HEK293T (cell line): ENCODE measurements around the gene TJP2.
"Not testable (repeated sequence)": the region's sequence is repeated elsewhere in the genome, so short reads cannot be mapped to it uniquely, and the experiment has no call there.

Source experiments
- CTCF ChIA-PET: fragments of 350-600 bp; formaldehyde crosslinking; extraction: SDS; loops from one replicate; lab custom pipeline; 2021; ENCODE audit warnings: antibody characterized with exemption, inconsistent platforms; lab: Yijun Ruan, JAX
- POLR2A ChIA-PET: fragments of 350-600 bp; formaldehyde crosslinking; extraction: SDS; loops from one replicate; lab custom pipeline; 2020; ENCODE audit warnings: antibody characterized with exemption, inconsistent platforms; lab: Yijun Ruan, JAX
- DNase-seq: peaks from one replicate; pipeline ENCODE4 v3.0.0; 2012; ENCODE audit warnings: mixed read lengths; ENCODE audit errors: extremely low spot score
- ARNT ChIP-seq: fragments of 450-650 bp; IDR thresholded peaks from 2 replicates; pipeline ENCODE4 v1.6.1; 2017; ENCODE audit warnings: mild to moderate bottlenecking
- BHLHE40 ChIP-seq: fragments of 450-650 bp; IDR thresholded peaks from 2 replicates; pipeline ENCODE4 v1.6.1; 2016; ENCODE audit warnings: mild to moderate bottlenecking, moderate library complexity, borderline replicate concordance
- CTBP1 ChIP-seq: fragments of 450-650 bp; IDR thresholded peaks from 2 replicates; pipeline ENCODE4 v1.6.1; 2016; ENCODE audit warnings: borderline replicate concordance
- ELF4 ChIP-seq: fragments of 450-650 bp; IDR thresholded peaks from 2 replicates; pipeline ENCODE4 v1.6.1; 2017; ENCODE audit warnings: antibody characterized with exemption
- FOXA1 ChIP-seq: fragments of 450-650 bp; IDR thresholded peaks from 2 replicates; pipeline ENCODE4 v1.6.1; 2016; ENCODE audit warnings: mild to moderate bottlenecking
- FOXK2 ChIP-seq: fragments of 450-650 bp; IDR thresholded peaks from 2 replicates; pipeline ENCODE4 v1.6.1; 2016; ENCODE audit warnings: mild to moderate bottlenecking
- FOXM1 ChIP-seq: fragments of 450-650 bp; IDR thresholded peaks from 2 replicates; pipeline ENCODE4 v1.6.1; 2017; ENCODE audit warnings: mild to moderate bottlenecking, borderline replicate concordance
- HDGF ChIP-seq: fragments of 450-650 bp; IDR thresholded peaks from 2 replicates; pipeline ENCODE4 v1.6.1; 2017; ENCODE audit warnings: antibody characterized with exemption, borderline replicate concordance
- L3MBTL2 ChIP-seq: fragments of 450-650 bp; conservative IDR thresholded peaks from 2 replicates; pipeline ENCODE4 v1.6.1; 2016; ENCODE audit warnings: mild to moderate bottlenecking
- LEF1 ChIP-seq: fragments of 450-650 bp; IDR thresholded peaks from 2 replicates; pipeline ENCODE4 v1.6.1; 2017; ENCODE audit warnings: mild to moderate bottlenecking, borderline replicate concordance
- NFRKB ChIP-seq: fragments of 450-650 bp; IDR thresholded peaks from 2 replicates; pipeline ENCODE4 v1.6.1; 2016; ENCODE audit warnings: mild to moderate bottlenecking, moderate library complexity
- SP1 ChIP-seq: fragments of 450-650 bp; IDR thresholded peaks from 2 replicates; pipeline ENCODE4 v1.6.1; 2017
- SUZ12 ChIP-seq: fragments of 450-650 bp; IDR thresholded peaks from 2 replicates; pipeline ENCODE4 v1.6.1; 2016; ENCODE audit warnings: mild to moderate bottlenecking
- TARDBP ChIP-seq: fragments of 450-650 bp; IDR thresholded peaks from 2 replicates; pipeline ENCODE4 v1.6.1; 2016
- ZNF384 ChIP-seq: fragments of 450-650 bp; IDR thresholded peaks from 2 replicates; pipeline ENCODE4 v1.6.1; 2016
- TF ChIP-seq, protein P1 (sequence below): fragments of 450-650 bp; IDR thresholded peaks from 2 replicates; pipeline ENCODE4 v1.6.1; 2016

Gene TJP2

DNA sequence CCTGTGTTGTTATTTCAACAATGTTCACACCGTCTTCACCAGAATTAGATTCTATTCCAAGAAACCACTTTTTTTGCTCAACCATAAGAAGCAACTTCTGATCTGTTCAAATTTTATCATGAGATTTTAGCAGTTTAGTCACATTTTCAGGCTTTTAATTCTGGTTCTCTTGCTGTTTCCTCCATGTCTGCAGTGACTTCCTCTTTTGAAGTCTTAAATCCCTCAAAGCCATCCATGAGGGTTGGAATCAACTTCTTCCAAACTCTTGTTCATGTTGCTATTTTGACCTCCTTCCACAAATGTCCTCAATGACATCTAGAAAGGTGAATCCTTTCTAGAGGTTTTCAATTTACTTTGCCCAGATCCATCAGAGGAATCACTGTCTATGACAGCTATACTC, 125.2 kb downstream of the TJP2 start:
- TF ChIP-seq, protein P1, sequence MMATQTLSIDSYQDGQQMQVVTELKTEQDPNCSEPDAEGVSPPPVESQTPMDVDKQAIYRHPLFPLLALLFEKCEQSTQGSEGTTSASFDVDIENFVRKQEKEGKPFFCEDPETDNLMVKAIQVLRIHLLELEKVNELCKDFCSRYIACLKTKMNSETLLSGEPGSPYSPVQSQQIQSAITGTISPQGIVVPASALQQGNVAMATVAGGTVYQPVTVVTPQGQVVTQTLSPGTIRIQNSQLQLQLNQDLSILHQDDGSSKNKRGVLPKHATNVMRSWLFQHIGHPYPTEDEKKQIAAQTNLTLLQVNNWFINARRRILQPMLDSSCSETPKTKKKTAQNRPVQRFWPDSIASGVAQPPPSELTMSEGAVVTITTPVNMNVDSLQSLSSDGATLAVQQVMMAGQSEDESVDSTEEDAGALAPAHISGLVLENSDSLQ, result no peak
- TF ChIP-seq NFRKB, result no peak
- no peak for TF ChIP-seq L3MBTL2
- no peak for TF ChIP-seq FOXM1
- POLR2A ChIA-PET, result no interaction called here
- CTCF ChIA-PET, result no interaction called here
- DNase-seq, result no peak

DNA sequence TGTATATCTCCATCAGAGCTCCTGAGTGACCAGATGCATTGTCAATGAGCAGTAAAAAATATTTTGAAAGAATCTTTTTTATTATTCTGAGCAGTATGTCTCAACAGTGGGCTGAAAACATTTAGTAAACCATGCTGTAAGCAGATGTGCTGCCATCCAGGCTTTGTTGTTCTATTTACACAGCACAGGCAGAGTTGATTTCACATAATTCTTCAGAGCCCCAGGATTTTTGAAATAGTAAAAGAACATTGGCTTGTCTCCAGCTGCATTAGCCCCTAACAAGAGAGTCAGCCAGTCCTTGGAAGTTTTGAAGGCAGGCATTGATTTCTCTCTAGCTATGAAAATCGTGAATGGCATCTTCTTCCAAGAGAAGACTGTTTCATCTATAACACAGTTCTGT, 125.7 kb downstream of the TJP2 start:
- POLR2A ChIA-PET, result no interaction called here
- no peak for TF ChIP-seq FOXK2
- CTCF ChIA-PET, result no interaction called here
- no peak for DNase-seq

DNA sequence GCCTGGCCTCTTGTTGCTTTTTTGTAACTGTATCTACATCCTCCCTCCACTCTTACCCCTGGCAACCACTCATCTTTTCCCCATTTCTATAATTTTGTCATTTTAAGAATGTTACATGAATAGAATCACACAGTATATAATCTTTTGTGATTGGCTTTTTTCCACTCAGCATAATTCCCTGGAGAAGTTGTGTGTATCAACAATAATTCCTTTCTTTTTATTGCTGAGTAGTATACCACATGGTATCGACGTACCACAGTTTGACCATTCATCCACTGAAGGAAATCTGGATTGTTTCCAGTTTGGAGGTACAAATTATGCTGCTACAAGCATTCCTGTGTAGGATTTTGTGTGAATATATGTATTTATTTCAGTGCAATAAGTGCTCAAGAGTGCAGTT, 129.3 kb downstream of the TJP2 start:
- DNase-seq, result no peak
- TF ChIP-seq CTBP1, result no peak
- TF ChIP-seq LEF1, result no peak
- TF ChIP-seq SUZ12, result no peak
- TF ChIP-seq SP1, result no peak
- no peak for TF ChIP-seq FOXK2
- TF ChIP-seq, protein P1, result no peak
- TF ChIP-seq ZNF384, result no peak
- POLR2A ChIA-PET, result no interaction called here
- CTCF ChIA-PET, result no interaction called here

DNA sequence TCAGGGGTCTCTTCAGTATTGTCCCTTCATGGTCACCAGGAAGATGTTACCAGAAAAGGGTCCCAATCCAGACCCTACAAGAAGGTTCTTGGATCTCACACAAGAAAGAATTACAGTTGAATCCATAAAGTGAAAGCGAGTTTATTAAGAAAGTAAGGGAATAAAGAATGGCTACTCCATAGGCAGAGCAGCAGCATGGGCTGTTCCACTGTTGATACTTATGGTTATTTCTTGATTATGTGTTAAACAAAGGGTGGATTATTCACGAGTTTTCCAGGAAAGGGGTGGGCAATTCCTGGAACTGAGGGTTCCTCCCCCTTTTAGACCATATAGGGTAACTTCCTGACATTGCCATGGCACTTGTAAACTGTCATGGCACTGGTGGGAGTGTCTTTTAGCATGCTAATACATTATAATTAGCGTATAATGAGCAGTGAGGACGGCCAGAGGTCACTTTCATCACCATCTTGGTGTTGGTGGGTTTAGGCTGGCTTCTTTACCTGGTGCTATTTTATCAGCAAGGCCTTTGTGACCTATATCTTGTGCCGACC, 132.9 kb downstream of the TJP2 start:
- CTCF ChIA-PET, DNase-seq, POLR2A ChIA-PET: not testable (repeated sequence)

DNA sequence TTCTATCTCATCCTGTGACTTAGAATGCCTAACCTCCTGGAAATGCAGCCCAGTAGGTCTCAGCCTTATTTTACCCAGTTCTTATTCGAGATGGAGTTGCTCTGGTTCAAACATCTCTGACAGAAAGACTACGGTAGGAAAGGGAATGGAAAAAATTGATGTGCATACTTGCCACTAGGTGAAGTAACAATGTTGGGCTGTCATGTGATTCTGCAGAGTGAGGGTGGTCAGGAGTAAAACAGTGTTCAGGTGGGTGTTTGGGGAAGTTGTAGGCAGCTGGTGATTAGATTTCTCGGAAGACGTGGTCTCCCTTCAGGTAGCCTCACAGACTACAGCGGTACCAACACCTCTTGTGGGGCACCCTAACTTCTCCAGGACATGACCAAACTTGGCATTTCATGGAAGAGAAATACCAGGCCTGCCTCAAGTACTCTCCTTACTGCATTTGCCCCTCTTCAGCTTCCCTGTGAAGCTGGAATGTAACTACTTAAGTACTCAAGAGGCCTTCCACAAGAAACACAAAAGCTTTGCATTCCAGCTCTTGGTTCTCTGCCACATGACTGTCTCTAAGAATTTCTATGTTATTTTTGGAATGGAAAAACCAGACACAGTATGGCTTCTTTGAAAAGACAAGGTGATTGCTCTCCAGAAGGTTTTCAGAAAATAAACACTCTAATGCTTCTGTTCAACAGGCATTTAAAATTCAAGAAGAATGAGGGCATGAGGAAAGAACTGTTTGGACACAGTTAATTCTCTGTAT, 133.5 kb downstream of the TJP2 start:
- CTCF ChIA-PET, result no interaction called here
- TF ChIP-seq ARNT (no peak), TARDBP (no peak), HDGF (no peak), LEF1 (no peak), ZNF384 (no peak), L3MBTL2 (no peak), FOXM1 (no peak), SUZ12 (no peak), CTBP1 (no peak), FOXA1 (no peak), NFRKB (no peak), SP1 (no peak), ELF4 (no peak)
- TF ChIP-seq, protein P1, result no peak
- POLR2A ChIA-PET, result no interaction called here
- DNase-seq, result no peak

DNA sequence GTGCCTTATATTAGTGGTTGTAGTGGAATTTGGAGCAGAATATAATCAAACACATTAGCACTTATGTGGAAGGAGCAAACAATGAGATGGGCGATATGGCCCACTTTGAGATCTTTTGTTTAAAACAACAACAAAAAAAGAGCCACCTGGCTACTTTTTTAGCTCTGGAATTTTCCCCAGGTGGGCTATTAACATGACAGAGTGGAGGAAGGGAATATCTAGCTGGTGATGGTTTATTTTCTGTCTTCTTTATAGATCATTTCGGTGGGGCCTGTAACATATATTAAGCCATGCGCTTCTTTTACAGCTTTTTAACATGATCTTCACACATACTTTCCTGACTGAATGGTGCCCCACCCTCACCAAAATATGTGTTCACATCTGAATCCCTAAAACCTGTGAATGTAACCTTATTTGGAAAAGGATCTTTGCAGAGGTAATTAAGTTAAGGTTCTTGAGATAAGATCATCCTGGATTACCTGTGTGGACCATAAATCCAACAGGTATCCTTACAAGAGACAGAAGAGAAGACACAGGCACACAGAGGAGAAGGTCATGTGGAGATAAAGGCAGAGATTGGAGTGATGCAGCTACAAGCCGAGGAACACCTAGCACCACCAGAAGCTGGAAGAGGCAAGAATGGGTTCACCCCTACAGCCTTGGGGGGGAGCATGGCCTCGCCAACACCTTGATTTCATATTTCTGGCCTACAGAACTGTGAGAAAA, 134.3 kb downstream of the TJP2 start:
- CTCF ChIA-PET, result no interaction called here
- POLR2A ChIA-PET, result no interaction called here
- TF ChIP-seq FOXA1 (no peak), ARNT (no peak), CTBP1 (no peak), FOXM1 (no peak), HDGF (no peak), TARDBP (no peak), NFRKB (no peak), L3MBTL2 (no peak), ZNF384 (no peak), SUZ12 (no peak), SP1 (no peak), ELF4 (no peak), LEF1 (no peak), BHLHE40 (no peak), FOXK2 (no peak)
- TF ChIP-seq, protein P1, result no peak
- no peak for DNase-seq
